Measurements from ENCODE around the gene CYBB.

Gene CYBB

GRCh38 chrX:37779857-37780256, at the start of gene CYBB:
Gene CYBB, plus strand, starts transcription at chrX:37780059. Its CDS starts 19 bp downstream, at chrX:37780078.
- peak; percentile 38 to 39 for ATAC-seq (replicated peaks)
- Mint-ChIP-seq H3K4me1 (peaks cover 36 to 53% of the 10 kb centered on the region in 2 donors), H3K27ac (peak within 1 kb of the TSS; percentile 89)

GRCh38 chrX:37745354-37745753, 34.5 kb upstream of the CYBB start:
- peak overlapping the region in 1 of 2 donors; percentile 57 for H3K4me3 Mint-ChIP-seq
- H3K4me1 Mint-ChIP-seq, result peaks cover 18 to 28% of the 10 kb centered on the region in 2 donors
- DNase-seq (peak; percentile 70), ATAC-seq (replicated peaks) (peak; percentile 61 to 62)
- peak overlapping the region; percentile 76 for H3K27ac Mint-ChIP-seq
- peaks cover 0 to 15% of the 10 kb centered on the region in 2 donors for H3K27me3 Mint-ChIP-seq
- H3K36me3 Mint-ChIP-seq, result no peaks in the 10 kb centered on the region
- H3K9me3 Mint-ChIP-seq, result no peaks in the 10 kb centered on the region

More at GRCh38 chrX:37779857-37780256, at the start of gene CYBB:
- H3K9me3 Mint-ChIP-seq, result no peaks in the 10 kb centered on the region
- peak within 1 kb of the TSS; percentile 79 for H3K4me3 Mint-ChIP-seq
- peaks cover 7 to 14% of the 10 kb centered on the region in 2 donors for H3K36me3 Mint-ChIP-seq
- DNase-seq, result no peak
- H3K27me3 Mint-ChIP-seq, result no peaks in the 10 kb centered on the region

GRCh38 chrX:37745835-37746217, 34.0 kb upstream of the CYBB start:
- Mint-ChIP-seq H3K27ac (peak overlapping the region; percentile 76), H3K4me1 (peaks cover 18 to 28% of the 10 kb centered on the region in 2 donors), H3K4me3 (peak overlapping the region; percentile 18 to 57), H3K27me3 (peaks cover 0 to 11% of the 10 kb centered on the region in 2 donors), H3K36me3 (no peaks in the 10 kb centered on the region), H3K9me3 (no peaks in the 10 kb centered on the region)
- ATAC-seq (replicated peaks) (peak; percentile 54 to 58), DNase-seq (peak; percentile 18)

- Mint-ChIP-seq H3K27me3 (peaks cover 0 to 8% of the 10 kb centered on the region in 2 donors), H3K36me3 (no peaks in the 10 kb centered on the region), H3K4me3 (peak overlapping the region; percentile 2 to 57), H3K27ac (peak overlapping the region; percentile 76), H3K4me1 (peaks cover 18 to 30% of the 10 kb centered on the region in 2 donors), H3K9me3 (no peaks in the 10 kb centered on the region)
- ATAC-seq (replicated peaks), result peak; percentile 87 to 92
- peak; percentile 53 for DNase-seq
Measured at GRCh38 chrX:37746218-37746941, 33.5 kb upstream of the CYBB start.

GRCh38 chrX:37746951-37747350, 32.9 kb upstream of the CYBB start:
- H3K9me3 Mint-ChIP-seq, result no peaks in the 10 kb centered on the region
- DNase-seq, result no peak
- H3K27me3 Mint-ChIP-seq, result peaks cover 0 to 3% of the 10 kb centered on the region in 2 donors
- H3K36me3 Mint-ChIP-seq, result no peaks in the 10 kb centered on the region
- peak overlapping the region; percentile 76 for H3K27ac Mint-ChIP-seq
- peaks cover 20 to 35% of the 10 kb centered on the region in 2 donors for H3K4me1 Mint-ChIP-seq
- peak overlapping the region in 1 of 2 donors; percentile 57 for H3K4me3 Mint-ChIP-seq
- no peak for ATAC-seq (replicated peaks)

- peaks cover 0 to under 1% of the 10 kb centered on the region in 2 donors for H3K27me3 Mint-ChIP-seq
- ATAC-seq (replicated peaks) (no peak), DNase-seq (no peak)
- no peaks in the 10 kb centered on the region for H3K36me3 Mint-ChIP-seq
- no peak overlapping the region for H3K4me3 Mint-ChIP-seq
- H3K4me1 Mint-ChIP-seq, result peaks cover 18 to 31% of the 10 kb centered on the region in 2 donors
- H3K9me3 Mint-ChIP-seq, result peaks cover 0 to 1% of the 10 kb centered on the region in 2 donors
- H3K27ac Mint-ChIP-seq, result no peak overlapping the region
Measured at GRCh38 chrX:37752281-37752680, 27.6 kb upstream of the CYBB start.

GRCh38 chrX:37752936-37753335, 26.9 kb upstream of the CYBB start:
- Mint-ChIP-seq H3K27ac (no peak overlapping the region), H3K36me3 (no peaks in the 10 kb centered on the region), H3K27me3 (peaks cover 0 to 4% of the 10 kb centered on the region in 2 donors), H3K4me1 (peaks cover 22 to 35% of the 10 kb centered on the region in 2 donors), H3K4me3 (no peak overlapping the region), H3K9me3 (peaks cover 0 to 1% of the 10 kb centered on the region in 2 donors)
- DNase-seq (no peak), ATAC-seq (replicated peaks) (peak; percentile 45 to 49)

GRCh38 chrX:37753384-37753783, 26.5 kb upstream of the CYBB start:
- Mint-ChIP-seq H3K4me1 (peaks cover 19 to 35% of the 10 kb centered on the region in 2 donors), H3K9me3 (peaks cover 0 to 1% of the 10 kb centered on the region in 2 donors), H3K36me3 (no peaks in the 10 kb centered on the region), H3K27ac (peak overlapping the region; percentile 10), H3K4me3 (no peak overlapping the region), H3K27me3 (peaks cover 0 to 4% of the 10 kb centered on the region in 2 donors)
- ATAC-seq (replicated peaks) (peak; percentile 24 to 58), DNase-seq (no peak)

- Mint-ChIP-seq H3K9me3 (peaks cover 0 to 1% of the 10 kb centered on the region in 2 donors), H3K27ac (no peak overlapping the region), H3K36me3 (no peaks in the 10 kb centered on the region), H3K4me3 (no peak overlapping the region), H3K4me1 (peaks cover 18 to 34% of the 10 kb centered on the region in 2 donors), H3K27me3 (peaks cover 0 to 4% of the 10 kb centered on the region in 2 donors)
- DNase-seq (no peak), ATAC-seq (replicated peaks) (peak; percentile 56 to 58)
Measured at GRCh38 chrX:37754516-37754915, 25.3 kb upstream of the CYBB start.

GRCh38 chrX:37755025-37755424, 24.8 kb upstream of the CYBB start:
- Mint-ChIP-seq H3K4me3 (no peak overlapping the region), H3K36me3 (no peaks in the 10 kb centered on the region), H3K4me1 (peaks cover 18 to 34% of the 10 kb centered on the region in 2 donors), H3K27me3 (peaks cover 0 to 4% of the 10 kb centered on the region in 2 donors), H3K9me3 (peaks cover 0 to 1% of the 10 kb centered on the region in 2 donors), H3K27ac (no peak overlapping the region)
- ATAC-seq (replicated peaks) (peak; percentile 93 to 94), DNase-seq (peak; percentile 47)

GRCh38 chrX:37757082-37757481, 22.8 kb upstream of the CYBB start:
- Mint-ChIP-seq H3K36me3 (no peaks in the 10 kb centered on the region), H3K4me1 (peaks cover 20 to 26% of the 10 kb centered on the region in 2 donors), H3K4me3 (no peak overlapping the region), H3K27ac (no peak overlapping the region), H3K27me3 (peaks cover 0 to 4% of the 10 kb centered on the region in 2 donors), H3K9me3 (peaks cover 0 to 1% of the 10 kb centered on the region in 2 donors)
- DNase-seq (no peak), ATAC-seq (replicated peaks) (no peak)

GRCh38 chrX:37759351-37759750, 20.5 kb upstream of the CYBB start:
- Mint-ChIP-seq H3K4me3 (no peak overlapping the region), H3K4me1 (peaks cover 15 to 22% of the 10 kb centered on the region in 2 donors), H3K9me3 (no peaks in the 10 kb centered on the region), H3K36me3 (no peaks in the 10 kb centered on the region), H3K27me3 (peaks cover 0 to 4% of the 10 kb centered on the region in 2 donors), H3K27ac (no peak overlapping the region)
- ATAC-seq (replicated peaks), result no peak
- DNase-seq, result no peak

GRCh38 chrX:37759878-37760418, 19.9 kb upstream of the CYBB start:
- Mint-ChIP-seq H3K27ac (no peak overlapping the region), H3K36me3 (no peaks in the 10 kb centered on the region), H3K27me3 (peaks cover 0 to 4% of the 10 kb centered on the region in 2 donors)

GRCh38 chrX:37763400-37763799, 16.5 kb upstream of the CYBB start:
- DNase-seq, result no peak
- Mint-ChIP-seq H3K9me3 (peaks cover 0 to 1% of the 10 kb centered on the region in 2 donors), H3K36me3 (no peaks in the 10 kb centered on the region), H3K4me1 (peaks cover 19 to 29% of the 10 kb centered on the region in 2 donors), H3K4me3 (peak overlapping the region in 1 of 2 donors; percentile 22), H3K27ac (peak overlapping the region; percentile 59), H3K27me3 (peaks cover 0 to 10% of the 10 kb centered on the region in 2 donors)
- ATAC-seq (replicated peaks), result peak in 1 of 2 donors; percentile 38

More at GRCh38 chrX:37759878-37760418, 19.9 kb upstream of the CYBB start:
- ATAC-seq (replicated peaks) (no peak), DNase-seq (no peak)
- peaks cover 0 to 1% of the 10 kb centered on the region in 2 donors for H3K9me3 Mint-ChIP-seq
- peaks cover 15 to 22% of the 10 kb centered on the region in 2 donors for H3K4me1 Mint-ChIP-seq
- no peak overlapping the region for H3K4me3 Mint-ChIP-seq
